Colonic mucosa (tissue), 4 donors: Measurements from ENCODE around the gene KRTAP22-1. TPM values are rescaled to one million over a fixed set of nuclear protein-coding genes. Genes with fewer than 3 reads are reported as not detected.

Source experiments
- DNase-seq: peaks from one replicate; pipeline ENCODE4 v3.0.0-alpha.2; 2020
- H3K27ac ChIP-seq: fragments of 200-600 bp; one replicate; pipeline ENCODE4 v1.8.0; 2021
- H3K27me3 ChIP-seq: fragments of 200-600 bp; one replicate; pipeline ENCODE4 v1.8.0; 2021
- H3K36me3 ChIP-seq: fragments of 200-600 bp; one replicate; pipeline ENCODE4 v1.8.0; 2021
- H3K4me1 ChIP-seq: fragments of 200-600 bp; one replicate; pipeline ENCODE4 v1.8.0; 2021; ENCODE audit warnings: mild to moderate bottlenecking
- H3K4me3 ChIP-seq: fragments of 200-600 bp; one replicate; pipeline ENCODE4 v1.8.0; 2021
- H3K9ac ChIP-seq, 2 donors: one replicate each; pipeline ENCODE4 v1.7.0; 2013; ENCODE audit warnings: control low read depth in 2 of 2, low read depth in 2 of 2, low read length in 2 of 2
- H3K9me3 ChIP-seq: fragments of 200-600 bp; one replicate; pipeline ENCODE4 v1.8.0; 2021
- CTCF ChIP-seq: fragments of 200-600 bp; IDR thresholded peaks from one replicate; pipeline ENCODE4 v1.8.0; 2022; ENCODE audit warnings: antibody characterized with exemption, mild to moderate bottlenecking
- intact Hi-C: fragments of 100-400 bp; cut with DNase I; formaldehyde crosslinking; loops from one replicate; pipeline ENCODE4 v1.14.1; 2022
- total RNA-seq, 2 donors: library from RNA; stranded (reverse); fragmentation: NEBNext Ultra II Directional in 1 of 2; extraction: Animal tissue kit (Norgen Biotek cat#: 25700) in 1 of 2; gene quantifications; one replicate each; pipeline ENCODE4 v1.2.1, GENCODE V29; 2021
- donor health status: healthy.
- donor health status: DM: no; HTN: no; CAD: no.
- donor health status: DM: no; HTN: no; CAD: no.

KRTAP22-1 gene
- not detected for total RNA-seq

GRCh38 chr21:30600787-30601186 lies at the start of gene KRTAP22-1:
TSS of gene KRTAP22-1 (plus strand) at chr21:30601087.
- intact Hi-C loops: no loop called here
- H3K27ac ChIP-seq: no peak within 1 kb of the TSS

DNA sequence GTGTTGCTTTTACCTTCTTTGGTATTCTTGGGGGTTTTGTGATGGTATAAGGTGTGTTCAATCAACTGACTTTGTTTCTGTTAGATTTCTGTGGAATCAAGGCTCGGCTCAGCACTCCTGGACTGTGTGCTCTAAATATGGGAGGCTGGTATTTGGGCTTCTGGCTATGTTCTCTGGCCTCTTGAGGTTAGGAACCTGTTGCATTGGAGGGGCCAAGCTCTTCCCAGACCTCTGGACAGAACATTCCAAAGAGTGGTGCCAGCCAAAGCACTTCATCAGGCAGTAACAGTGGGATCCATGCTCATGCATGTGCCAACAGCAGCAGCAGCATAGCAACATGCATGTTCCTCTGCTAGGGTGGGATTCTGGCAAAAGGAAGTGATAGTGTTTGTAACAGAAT lies 48.1 kb upstream of the KRTAP22-1 start:
- intact Hi-C loops: no loop called here
- Histone ChIP-seq H3K27me3 (no peaks in the 10 kb centered on the region), H3K36me3 (no peaks in the 10 kb centered on the region), H3K4me1 (no peaks in the 10 kb centered on the region), H3K9me3 (no peaks in the 10 kb centered on the region), H3K9ac (no peak overlapping the region), H3K27ac (no peak overlapping the region), H3K4me3 (no peak overlapping the region)
- no peak for TF ChIP-seq CTCF
- DNase-seq: no peak

More at GRCh38 chr21:30600787-30601186, at the start of gene KRTAP22-1:
- H3K4me3 ChIP-seq: no peak within 1 kb of the TSS
- DNase-seq: no peak
- H3K36me3 ChIP-seq: no peaks in the 10 kb centered on the region
- H3K9ac ChIP-seq: no peak within 1 kb of the TSS
- no peaks in the 10 kb centered on the region for H3K9me3 ChIP-seq
- TF ChIP-seq CTCF: no peak
- no peaks in the 10 kb centered on the region for H3K27me3 ChIP-seq
- no peaks in the 10 kb centered on the region for H3K4me1 ChIP-seq

DNA sequence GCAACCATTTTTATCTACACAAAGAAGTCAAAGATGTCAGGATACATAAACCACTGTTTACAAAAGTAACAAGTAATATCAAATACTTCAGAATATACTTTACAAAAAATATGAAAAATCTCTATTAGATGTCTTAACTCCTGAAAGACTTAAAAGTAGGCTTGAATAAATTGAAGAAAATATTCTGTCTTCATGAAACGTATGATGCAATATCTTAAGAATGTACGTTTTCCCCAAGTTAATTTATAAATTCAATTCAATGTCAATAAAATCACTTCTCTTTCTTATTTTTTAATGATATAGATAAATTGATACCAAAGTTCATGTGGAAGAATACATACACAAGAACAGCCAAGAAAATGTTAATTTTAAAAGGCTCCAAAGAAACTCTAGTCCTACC lies 45.8 kb upstream of the KRTAP22-1 start:
- Histone ChIP-seq H3K9ac (no peak overlapping the region), H3K4me3 (no peak overlapping the region), H3K9me3 (no peaks in the 10 kb centered on the region), H3K4me1 (no peaks in the 10 kb centered on the region), H3K27ac (no peak overlapping the region), H3K27me3 (no peaks in the 10 kb centered on the region), H3K36me3 (no peaks in the 10 kb centered on the region)
- DNase-seq: no peak
- intact Hi-C loops: no loop called here
- TF ChIP-seq CTCF: no peak

DNA sequence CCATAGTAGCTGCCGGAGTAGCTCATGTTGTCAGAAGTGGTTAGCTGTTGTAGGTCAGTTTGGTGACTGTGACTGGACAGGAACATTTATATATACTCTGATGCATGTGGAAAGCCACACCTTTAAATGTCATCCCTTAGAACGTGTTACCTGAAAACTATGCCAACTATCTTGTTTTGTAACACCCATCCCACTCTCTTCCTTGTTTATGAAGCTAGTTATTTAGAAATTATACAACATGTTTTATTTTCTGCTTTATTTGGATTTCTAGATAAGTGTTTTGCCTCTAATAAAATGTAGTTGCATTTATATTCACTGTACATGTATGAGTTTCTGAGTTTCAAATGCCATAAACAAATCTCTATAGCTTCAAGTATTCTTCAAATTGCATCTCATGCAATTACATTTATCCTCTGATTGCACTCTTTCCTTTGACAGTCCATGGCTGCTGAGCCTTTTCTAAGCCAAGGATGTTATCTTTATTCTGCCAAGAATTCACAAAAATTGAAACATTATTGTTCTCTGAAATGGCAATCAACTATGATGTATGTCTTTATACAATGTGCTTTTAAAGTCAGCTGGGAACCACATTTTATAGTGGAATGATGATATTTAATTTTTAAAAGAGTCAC lies 39.5 kb upstream of the KRTAP22-1 start, which contains the start of gene KRTAP19-7:
Gene KRTAP19-7 (minus strand): TSS at position 51 of the 632 bp plus-strand sequence. CDS start 25 bp downstream, at position 26.
- intact Hi-C loops: no loop called here
- no peak within 1 kb of the TSS for H3K27ac ChIP-seq
- no peak for DNase-seq
- H3K4me3 ChIP-seq: no peak within 1 kb of the TSS
- no peak for TF ChIP-seq CTCF
- H3K4me1 ChIP-seq: no peaks in the 10 kb centered on the region
- no peak within 1 kb of the TSS for H3K9ac ChIP-seq
- no peaks in the 10 kb centered on the region for H3K9me3 ChIP-seq
- H3K36me3 ChIP-seq: no peaks in the 10 kb centered on the region
- no peaks in the 10 kb centered on the region for H3K27me3 ChIP-seq

GRCh38 chr21:30561957-30562356 lies 38.9 kb upstream of the KRTAP22-1 start:
- TF ChIP-seq CTCF: no peak
- H3K36me3 ChIP-seq: no peaks in the 10 kb centered on the region
- H3K27ac ChIP-seq: no peak overlapping the region
- intact Hi-C loops: no loop called here
- H3K9me3 ChIP-seq: no peaks in the 10 kb centered on the region
- no peaks in the 10 kb centered on the region for H3K27me3 ChIP-seq
- no peak for DNase-seq
- H3K9ac ChIP-seq: no peak overlapping the region
- no peaks in the 10 kb centered on the region for H3K4me1 ChIP-seq
- H3K4me3 ChIP-seq: no peak overlapping the region
